ENCODE results near the gene TRIM41.

The TRIM41 gene

GRCh38 chr5:181221105-181221791, 1.8 kb upstream of the TRIM41 start:
- no peak for DNase-seq (ENCODE audit: low read depth in 1 of 2, low spot score in 1 of 2)
- H3K27me3 ChIP-seq (ENCODE audit: insufficient read depth, poor library complexity, severe bottlenecking) = no peaks in the 10 kb centered on the region
- peak overlapping the region; percentile 17 for H3K4me3 ChIP-seq (replicated peaks; ENCODE audit: insufficient read depth, low read length)
- TF ChIP-seq SPI1 (IDR thresholded peaks at IDR 0.05; ENCODE audit: borderline replicate concordance, low read depth) (no peak), GABPA (IDR thresholded peaks at IDR 0.05; ENCODE audit: low read depth) (no peak), REST (IDR thresholded peaks at IDR 0.05; ENCODE audit: insufficient replicate concordance, low read depth) (no peak), POLR2AphosphoS5 (IDR thresholded peaks at IDR 0.05; ENCODE audit: low read depth) (no peak), CTCF (IDR thresholded peaks at IDR 0.05; ENCODE audit: insufficient read depth, low read length) (no peak)
- peak overlapping the region; percentile 97 for H3K27ac ChIP-seq (replicated peaks)

GRCh38 chr5:181221792-181222629, 1.1 kb upstream of the TRIM41 start:
- peak overlapping the region; percentile 97 for H3K27ac ChIP-seq (replicated peaks)
- TF ChIP-seq SPI1 (IDR thresholded peaks at IDR 0.05; ENCODE audit: borderline replicate concordance, low read depth) (no peak), GABPA (IDR thresholded peaks at IDR 0.05; ENCODE audit: low read depth) (peak; percentile 56), POLR2AphosphoS5 (IDR thresholded peaks at IDR 0.05; ENCODE audit: low read depth) (peak; percentile 35)
- H3K4me3 ChIP-seq (replicated peaks; ENCODE audit: insufficient read depth, low read length) = peak overlapping the region; percentile 68
- no peaks in the 10 kb centered on the region for H3K27me3 ChIP-seq (ENCODE audit: insufficient read depth, poor library complexity, severe bottlenecking)
- DNase-seq (ENCODE audit: low read depth in 1 of 2, low spot score in 1 of 2) = peak; percentile 92 to 95

- TF ChIP-seq SPI1 (IDR thresholded peaks at IDR 0.05; ENCODE audit: borderline replicate concordance, low read depth) (no peak), REST (IDR thresholded peaks at IDR 0.05; ENCODE audit: insufficient replicate concordance, low read depth) (no peak), POLR2AphosphoS5 (IDR thresholded peaks at IDR 0.05; ENCODE audit: low read depth) (no peak), CTCF (IDR thresholded peaks at IDR 0.05; ENCODE audit: insufficient read depth, low read length) (no peak), GABPA (IDR thresholded peaks at IDR 0.05; ENCODE audit: low read depth) (no peak)
- Histone ChIP-seq H3K27ac (replicated peaks) (peak overlapping the region; percentile 97), H3K27me3 (ENCODE audit: insufficient read depth, poor library complexity, severe bottlenecking) (no peaks in the 10 kb centered on the region), H3K4me3 (replicated peaks; ENCODE audit: insufficient read depth, low read length) (peak overlapping the region; percentile 68)
- no peak for DNase-seq (ENCODE audit: low read depth in 1 of 2, low spot score in 1 of 2)
These were observed 437 bp upstream of the TRIM41 start for GRCh38 chr5:181222630-181223057.
